A673 (cell line): ENCODE data around the gene IFNL2. TPM values are rescaled to one million over a fixed set of nuclear protein-coding genes. Genes with fewer than 3 reads are reported as not detected.

ENCODE experiments used
- BruUV-seq: library from RNA; stranded (reverse); fragments of 400-500 nt; replicated peaks from 2 replicates; lab custom pipeline; 2021; lab: Mats Ljungman, UMichigan
- CTCF ChIA-PET: fragments of 300-600 bp; sonication (Branson Sonifier 250); formaldehyde crosslinking; loops from one replicate; lab custom pipeline; 2022; ENCODE audit warnings: antibody characterized with exemption; lab: Charles Lee
- POLR2A ChIA-PET: fragments of 300-600 bp; sonication (Branson Sonifier 250); formaldehyde crosslinking; loops from one replicate; lab custom pipeline; 2022; ENCODE audit warnings: antibody characterized with exemption; ENCODE audit not compliant: low non-redundant PET; lab: Charles Lee
- DNase-seq: peaks from one replicate; pipeline ENCODE4 v3.0.0-alpha.2; 2015; ENCODE audit warnings: low spot score
- H3K27ac ChIP-seq: fragments of 200-600 bp; sonication (generic); 2 replicates; pipeline ENCODE4 v1.5.1; 2016; ENCODE audit warnings: mixed run types, low read depth, mild to moderate bottlenecking, mixed read lengths, antibody characterized with exemption, low read length; ENCODE audit not compliant: poor library complexity, severe bottlenecking
- H3K27me3 ChIP-seq: fragments of 200-600 bp; sonication (generic); replicated peaks from 2 replicates; pipeline ENCODE4 v1.6.1; 2017; ENCODE audit warnings: mixed run types, low read depth, mild to moderate bottlenecking, mixed read lengths, antibody characterized with exemption, low read length; ENCODE audit not compliant: insufficient read depth, poor library complexity
- H3K36me3 ChIP-seq: fragments of 200-600 bp; sonication (generic); 2 replicates; pipeline ENCODE4 v1.6.1; 2016; ENCODE audit warnings: mixed run types, mild to moderate bottlenecking, mixed read lengths, antibody characterized with exemption, low read length; ENCODE audit not compliant: insufficient read depth, poor library complexity, severe bottlenecking
- H3K4me1 ChIP-seq: fragments of 200-600 bp; sonication (generic); 2 replicates; pipeline ENCODE4 v1.6.1; 2017; ENCODE audit warnings: mixed run types, mild to moderate bottlenecking, mixed read lengths, antibody characterized with exemption, low read length; ENCODE audit not compliant: insufficient read depth, poor library complexity, severe bottlenecking
- H3K4me3 ChIP-seq: fragments of 200-600 bp; sonication (generic); 2 replicates; pipeline ENCODE4 v1.5.1; 2016; ENCODE audit warnings: low read depth, mixed run types, mild to moderate bottlenecking, mixed read lengths, low read length; ENCODE audit not compliant: poor library complexity, severe bottlenecking
- H3K9me3 ChIP-seq: fragments of 200-600 bp; sonication (generic); 2 replicates; pipeline ENCODE4 v1.6.1; 2016; ENCODE audit warnings: mixed run types, low read depth, mild to moderate bottlenecking, mixed read lengths, antibody characterized with exemption, low read length; ENCODE audit not compliant: poor library complexity, severe bottlenecking
- EZH2 ChIP-seq: fragments of 200-600 bp; sonication (generic); IDR thresholded peaks from 2 replicates; pipeline ENCODE4 v1.6.1; 2017; ENCODE audit warnings: borderline replicate concordance, low read depth, mild to moderate bottlenecking, mixed read lengths, antibody characterized with exemption, low read length; ENCODE audit not compliant: poor library complexity, severe bottlenecking
- intact Hi-C: fragments of 100-400 bp; cut with micrococcal nuclease; formaldehyde crosslinking; loops from one replicate; pipeline ENCODE4 v1.10.0; 2022; ENCODE audit not compliant: unreplicated experiment
- total RNA-seq: library from RNA; stranded (reverse); gene quantifications from 2 replicates; pipeline ENCODE4 v1.2.3, GENCODE V29; 2021
- TF ChIP-seq, protein P1 (sequence below): fragments of 300-800, 200-600 bp; sonication (generic); conservative IDR thresholded peaks from 2 replicates; pipeline ENCODE4 v1.5.1; 2017; ENCODE audit warnings: low read depth, mild to moderate bottlenecking, antibody characterized with exemption, low read length, moderate library complexity, mixed read lengths

The IFNL2 gene
- total RNA-seq, 1 experiment from 2014 or later, result not detected

DNA sequence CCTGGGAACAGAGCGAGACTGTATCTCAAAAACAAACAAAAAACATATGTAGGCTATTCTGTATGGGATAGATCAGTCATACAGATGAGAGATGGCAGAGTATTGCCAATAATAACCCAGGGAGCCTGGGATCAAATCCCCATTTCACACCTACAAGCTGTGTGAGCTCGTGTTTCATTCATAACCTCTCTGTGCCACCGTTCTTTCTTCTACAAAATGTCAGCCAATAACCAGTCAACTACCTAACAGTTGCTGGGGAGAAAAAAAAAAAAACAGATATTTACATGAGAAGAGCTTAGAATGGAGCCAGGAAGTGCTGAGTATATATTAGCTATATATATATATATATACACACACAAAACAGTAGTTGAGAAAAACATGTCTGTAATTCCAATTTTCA, 6.5 kb upstream of the IFNL2 start:
- Histone ChIP-seq H3K4me3 (no peak overlapping the region), H3K9me3 (no peaks in the 10 kb centered on the region), H3K4me1 (no peaks in the 10 kb centered on the region), H3K27ac (no peak overlapping the region), H3K36me3 (no peaks in the 10 kb centered on the region), H3K27me3 (peaks cover 54% of the 10 kb centered on the region)
- ChIA-PET CTCF (no interaction called here), POLR2A (no interaction called here)
- intact Hi-C loops, result no loop called here
- no TSS peak for BruUV-seq
- no peak for TF ChIP-seq EZH2
- TF ChIP-seq, protein P1, sequence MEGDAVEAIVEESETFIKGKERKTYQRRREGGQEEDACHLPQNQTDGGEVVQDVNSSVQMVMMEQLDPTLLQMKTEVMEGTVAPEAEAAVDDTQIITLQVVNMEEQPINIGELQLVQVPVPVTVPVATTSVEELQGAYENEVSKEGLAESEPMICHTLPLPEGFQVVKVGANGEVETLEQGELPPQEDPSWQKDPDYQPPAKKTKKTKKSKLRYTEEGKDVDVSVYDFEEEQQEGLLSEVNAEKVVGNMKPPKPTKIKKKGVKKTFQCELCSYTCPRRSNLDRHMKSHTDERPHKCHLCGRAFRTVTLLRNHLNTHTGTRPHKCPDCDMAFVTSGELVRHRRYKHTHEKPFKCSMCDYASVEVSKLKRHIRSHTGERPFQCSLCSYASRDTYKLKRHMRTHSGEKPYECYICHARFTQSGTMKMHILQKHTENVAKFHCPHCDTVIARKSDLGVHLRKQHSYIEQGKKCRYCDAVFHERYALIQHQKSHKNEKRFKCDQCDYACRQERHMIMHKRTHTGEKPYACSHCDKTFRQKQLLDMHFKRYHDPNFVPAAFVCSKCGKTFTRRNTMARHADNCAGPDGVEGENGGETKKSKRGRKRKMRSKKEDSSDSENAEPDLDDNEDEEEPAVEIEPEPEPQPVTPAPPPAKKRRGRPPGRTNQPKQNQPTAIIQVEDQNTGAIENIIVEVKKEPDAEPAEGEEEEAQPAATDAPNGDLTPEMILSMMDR, result no peak
- DNase-seq, result no peak

DNA sequence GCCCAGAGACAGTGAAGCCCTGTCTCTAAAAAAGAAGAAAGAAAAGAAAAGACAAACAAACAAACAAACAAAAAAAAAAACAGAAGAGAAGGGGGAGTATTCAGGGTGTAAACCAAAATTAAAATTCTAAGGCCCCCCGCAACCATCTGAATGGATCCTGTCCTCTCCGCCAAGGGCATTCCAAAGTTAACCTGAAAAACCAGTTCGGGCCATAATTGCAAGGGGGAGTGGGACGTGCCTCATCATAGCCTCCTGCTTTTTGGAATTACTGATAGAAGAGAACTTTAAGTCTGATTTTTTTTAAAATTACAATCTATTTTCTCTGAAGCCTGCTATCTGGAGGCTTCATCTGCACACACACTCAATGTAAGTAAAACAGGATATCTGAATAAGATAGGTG, 5.7 kb upstream of the IFNL2 start:
- Histone ChIP-seq H3K4me3 (no peak overlapping the region), H3K9me3 (no peaks in the 10 kb centered on the region), H3K27ac (no peak overlapping the region), H3K36me3 (no peaks in the 10 kb centered on the region), H3K4me1 (no peaks in the 10 kb centered on the region), H3K27me3 (peaks cover 54% of the 10 kb centered on the region)
- DNase-seq, result no peak
- no TSS peak for BruUV-seq
- CTCF ChIA-PET, result no interaction called here
- POLR2A ChIA-PET, result no interaction called here
- TF ChIP-seq EZH2, result no peak
- TF ChIP-seq, protein P1, result no peak
- intact Hi-C loops, result no loop called here

DNA sequence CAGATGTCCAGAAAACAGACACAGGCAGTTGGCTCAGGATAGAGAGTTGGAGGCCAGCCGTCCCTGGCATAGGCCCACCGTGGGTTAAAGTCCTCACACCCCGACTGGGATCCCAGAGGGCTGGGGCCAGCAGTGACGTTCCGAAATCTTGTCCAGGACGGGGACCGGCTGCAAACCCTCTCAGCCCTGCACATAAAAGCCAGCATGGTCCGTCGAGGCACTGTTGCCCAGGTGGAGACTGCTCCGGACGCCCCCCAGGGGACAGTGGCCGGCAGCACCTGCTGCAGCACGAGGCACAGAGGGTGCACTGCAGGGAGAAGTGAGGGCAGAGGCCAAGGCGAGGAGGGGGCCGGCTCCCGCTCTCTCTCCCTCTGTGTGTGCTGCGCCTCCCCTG, 4.3 kb upstream of the IFNL2 start:
- no peaks in the 10 kb centered on the region for H3K4me1 ChIP-seq
- no TSS peak for BruUV-seq
- H3K27me3 ChIP-seq, result peaks cover 54% of the 10 kb centered on the region
- H3K4me3 ChIP-seq, result no peak overlapping the region
- no peaks in the 10 kb centered on the region for H3K36me3 ChIP-seq
- H3K27ac ChIP-seq, result no peak overlapping the region
- ChIA-PET CTCF (no interaction called here), POLR2A (no interaction called here)
- TF ChIP-seq, protein P1, result no peak
- TF ChIP-seq EZH2, result no peak
- intact Hi-C loops, result no loop called here
- DNase-seq, result no peak
- no peaks in the 10 kb centered on the region for H3K9me3 ChIP-seq
